Brain microvascular endothelial cell (primary cell): ENCODE data around the gene PFKFB3.
A peak's percentile ranks its signal among the peaks of the same experiment; 100 is the strongest.

ENCODE experiments used
- DNase-seq: peaks from one replicate; pipeline ENCODE4 v3.0.0-alpha.2; 2020
- H3K27ac ChIP-seq: fragments of 250-450 bp; sonication (Bioruptor Pico); 2 replicates; pipeline ENCODE4 v1.5.1; 2020; ENCODE audit warnings: mild to moderate bottlenecking, moderate library complexity
- H3K27me3 ChIP-seq: fragments of 250-450 bp; sonication (Bioruptor Pico); replicated peaks from 2 replicates; pipeline ENCODE4 v1.5.1; 2020; ENCODE audit warnings: mild to moderate bottlenecking
- H3K36me3 ChIP-seq: fragments of 250-450 bp; sonication (Bioruptor Pico); replicated peaks from 2 replicates; pipeline ENCODE4 v1.5.1; 2020; ENCODE audit warnings: mild to moderate bottlenecking
- H3K4me3 ChIP-seq: 2 replicates; pipeline ENCODE4 v1.5.1; 2011; ENCODE audit warnings: low read depth, mild to moderate bottlenecking, control low read depth, low read length, moderate library complexity
- in situ Hi-C: cut with HindIII; loops from 2 replicates; pipeline ENCODE4 v1.10.0; 2017; ENCODE audit warnings: low sequenced_read_pairs, low pct_ligation_motif_present
- TF ChIP-seq, protein P1 (sequence below): IDR thresholded peaks from 2 replicates; pipeline ENCODE4 v1.5.1; 2011; ENCODE audit warnings: low read depth, mild to moderate bottlenecking, moderate library complexity, low read length, control low read depth, inconsistent platforms; ENCODE audit errors: missing control alignments

Gene PFKFB3

DNA sequence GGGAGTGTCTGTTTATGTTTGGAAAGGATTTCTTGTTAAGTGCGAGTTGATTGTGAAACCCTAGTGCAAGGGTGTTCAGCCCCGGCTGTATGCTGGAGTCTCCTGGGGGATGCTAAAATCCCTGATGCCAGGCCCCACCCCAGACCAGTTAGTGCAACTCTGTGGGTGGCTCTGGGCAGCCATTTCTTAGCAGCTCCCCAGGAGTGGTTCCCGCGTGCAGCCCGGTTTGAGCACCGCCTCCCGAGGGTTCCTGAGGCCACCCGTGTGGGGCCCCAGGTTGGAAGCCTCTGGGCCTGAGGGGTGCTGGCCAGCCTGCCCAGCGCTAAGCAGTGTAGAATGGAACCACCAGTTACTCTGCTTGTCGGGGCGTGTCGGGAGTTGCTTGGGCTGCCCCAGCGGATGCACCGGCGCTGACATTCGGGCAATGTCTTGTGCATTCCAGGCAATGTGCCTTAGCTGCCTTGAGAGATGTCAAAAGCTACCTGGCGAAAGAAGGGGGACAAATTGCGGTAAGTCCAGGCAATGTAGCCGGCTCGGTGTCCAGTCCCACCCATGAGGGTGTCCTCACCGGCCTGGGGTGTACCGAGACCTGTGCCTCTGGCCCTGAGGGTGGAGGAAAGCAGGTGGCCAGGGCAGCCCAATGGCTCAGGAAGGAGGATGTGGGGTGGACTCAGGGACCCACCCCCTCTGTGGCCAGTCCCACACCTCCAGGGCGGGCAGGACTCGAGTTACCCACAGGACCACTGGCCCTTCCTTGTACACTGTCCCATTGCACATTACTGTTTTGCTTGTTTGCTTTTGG, 13.2 kb downstream of the PFKFB3 start:
- Histone ChIP-seq H3K36me3 (peaks cover 34% of the 10 kb centered on the region), H3K27ac (no peak overlapping the region), H3K4me3 (no peak overlapping the region), H3K27me3 (no peaks in the 10 kb centered on the region)
- TF ChIP-seq, protein P1, sequence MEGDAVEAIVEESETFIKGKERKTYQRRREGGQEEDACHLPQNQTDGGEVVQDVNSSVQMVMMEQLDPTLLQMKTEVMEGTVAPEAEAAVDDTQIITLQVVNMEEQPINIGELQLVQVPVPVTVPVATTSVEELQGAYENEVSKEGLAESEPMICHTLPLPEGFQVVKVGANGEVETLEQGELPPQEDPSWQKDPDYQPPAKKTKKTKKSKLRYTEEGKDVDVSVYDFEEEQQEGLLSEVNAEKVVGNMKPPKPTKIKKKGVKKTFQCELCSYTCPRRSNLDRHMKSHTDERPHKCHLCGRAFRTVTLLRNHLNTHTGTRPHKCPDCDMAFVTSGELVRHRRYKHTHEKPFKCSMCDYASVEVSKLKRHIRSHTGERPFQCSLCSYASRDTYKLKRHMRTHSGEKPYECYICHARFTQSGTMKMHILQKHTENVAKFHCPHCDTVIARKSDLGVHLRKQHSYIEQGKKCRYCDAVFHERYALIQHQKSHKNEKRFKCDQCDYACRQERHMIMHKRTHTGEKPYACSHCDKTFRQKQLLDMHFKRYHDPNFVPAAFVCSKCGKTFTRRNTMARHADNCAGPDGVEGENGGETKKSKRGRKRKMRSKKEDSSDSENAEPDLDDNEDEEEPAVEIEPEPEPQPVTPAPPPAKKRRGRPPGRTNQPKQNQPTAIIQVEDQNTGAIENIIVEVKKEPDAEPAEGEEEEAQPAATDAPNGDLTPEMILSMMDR, result no peak
- in situ Hi-C loops, result no loop called here
- DNase-seq, result no peak

DNA sequence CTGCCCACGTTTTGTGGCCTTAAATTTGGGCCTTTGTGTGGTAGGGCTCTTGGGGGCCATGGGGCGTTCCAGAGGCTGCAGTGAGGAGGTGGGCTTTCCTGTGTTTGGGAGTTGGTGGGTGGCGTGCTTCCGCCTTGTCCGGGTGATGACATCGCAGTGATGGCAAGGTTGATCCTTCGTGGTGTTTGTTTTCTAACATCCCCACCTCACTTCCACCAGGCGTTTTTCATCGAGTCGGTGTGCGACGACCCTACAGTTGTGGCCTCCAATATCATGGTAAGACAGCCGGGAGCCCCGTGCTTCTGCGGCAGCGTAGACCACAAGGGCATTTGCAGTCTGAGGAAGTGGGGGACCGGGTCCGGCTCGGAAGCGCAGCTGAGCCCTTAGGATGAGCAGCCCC, 14.2 kb downstream of the PFKFB3 start:
- DNase-seq, result no peak
- TF ChIP-seq, protein P1, result no peak

DNA sequence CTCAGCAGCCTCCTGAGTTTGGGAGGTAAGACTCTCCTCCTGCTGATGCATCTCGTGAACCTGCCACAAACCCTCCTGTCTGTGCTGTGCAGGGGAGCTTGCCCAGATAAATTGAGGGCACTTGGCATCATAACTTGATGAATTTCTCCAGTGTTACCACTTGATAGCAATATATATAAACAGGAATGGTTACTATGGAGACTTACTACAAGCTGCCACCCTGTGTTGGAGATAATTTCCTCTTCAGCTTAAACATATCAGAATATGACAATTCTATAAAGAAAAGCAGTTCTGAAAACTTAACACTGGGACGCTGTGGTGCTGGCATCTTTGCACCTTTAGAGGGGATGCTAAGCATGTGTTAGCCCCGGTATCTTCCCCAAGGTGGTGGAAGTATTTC, 14.9 kb downstream of the PFKFB3 start:
- TF ChIP-seq, protein P1, result no peak
- H3K4me3 ChIP-seq, result no peak overlapping the region
- no peak overlapping the region for H3K27ac ChIP-seq
- in situ Hi-C loops, result no loop called here
- no peak for DNase-seq
- H3K27me3 ChIP-seq, result no peaks in the 10 kb centered on the region
- H3K36me3 ChIP-seq, result peaks cover 51% of the 10 kb centered on the region

More for the DNA sequence above, 14.2 kb downstream of the PFKFB3 start:
- no peak overlapping the region for H3K4me3 ChIP-seq
- H3K27me3 ChIP-seq, result no peaks in the 10 kb centered on the region
- H3K36me3 ChIP-seq, result peaks cover 44% of the 10 kb centered on the region
- no peak overlapping the region for H3K27ac ChIP-seq
- in situ Hi-C loops, result no loop called here

DNA sequence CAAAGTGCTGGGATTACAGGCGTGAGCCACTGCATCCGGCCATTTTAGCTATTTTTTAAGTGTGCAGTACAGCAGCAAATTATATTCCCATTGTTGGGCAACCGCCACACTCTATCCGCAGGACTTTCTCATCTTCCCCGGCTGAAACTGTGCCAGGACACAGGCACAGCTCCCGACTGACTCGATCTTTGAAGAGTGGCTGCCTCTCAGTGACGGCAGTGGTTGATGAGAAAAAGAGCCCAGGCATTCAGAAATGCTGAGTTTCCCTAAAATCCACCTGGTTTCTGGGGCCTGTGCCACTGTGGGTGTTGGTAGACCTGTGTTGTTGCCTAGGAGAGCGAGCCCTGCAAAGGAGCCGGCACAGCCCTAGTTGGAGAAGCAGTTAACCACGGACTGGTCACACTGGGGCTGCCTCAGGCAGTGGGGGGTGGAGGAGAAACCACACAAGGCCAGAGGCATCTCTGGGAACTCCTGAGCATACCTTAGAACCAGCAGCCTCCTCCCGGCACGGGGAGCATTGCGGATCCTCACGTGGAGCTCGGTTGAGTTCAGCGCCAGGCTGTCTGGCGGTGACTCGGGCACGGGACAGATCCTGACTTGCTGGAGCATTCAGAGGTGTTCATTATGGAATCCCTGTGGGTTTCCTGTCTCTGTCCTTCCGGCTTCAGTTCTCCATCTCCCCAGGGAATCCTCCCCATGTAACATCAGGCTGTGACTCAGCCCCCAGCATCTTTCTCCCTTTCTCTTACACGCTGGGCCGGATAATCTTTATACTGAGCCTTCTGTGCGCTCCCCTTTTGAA, 16.2 kb downstream of the PFKFB3 start:
- H3K36me3 ChIP-seq, result peaks cover 63% of the 10 kb centered on the region
- no peak overlapping the region for H3K4me3 ChIP-seq
- in situ Hi-C loops, result no loop called here
- H3K27ac ChIP-seq, result peak overlapping the region; percentile 31
- no peaks in the 10 kb centered on the region for H3K27me3 ChIP-seq
- TF ChIP-seq, protein P1, result no peak
- DNase-seq, result peak; percentile 88

DNA sequence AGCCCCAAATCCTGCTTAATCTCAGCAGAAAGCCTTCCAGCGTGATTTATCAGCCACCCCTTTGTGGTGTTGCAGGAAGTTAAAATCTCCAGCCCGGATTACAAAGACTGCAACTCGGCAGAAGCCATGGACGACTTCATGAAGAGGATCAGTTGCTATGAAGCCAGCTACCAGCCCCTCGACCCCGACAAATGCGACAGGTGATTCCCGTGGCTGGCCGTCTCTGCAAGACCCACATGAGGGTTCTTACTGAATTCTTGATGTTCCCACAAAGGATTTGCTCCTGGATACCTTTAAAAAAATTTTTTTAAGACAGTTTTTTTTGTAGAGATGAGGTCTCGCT, 16.7 kb downstream of the PFKFB3 start:
- Histone ChIP-seq H3K27ac (peak overlapping the region; percentile 31), H3K27me3 (no peaks in the 10 kb centered on the region), H3K36me3 (peaks cover 69% of the 10 kb centered on the region), H3K4me3 (no peak overlapping the region)
- TF ChIP-seq, protein P1, result no peak
- DNase-seq, result no peak
- in situ Hi-C loops, result no loop called here
